Right lobe of liver (tissue), 6 donors: ENCODE results near the gene MEA1. TPM values are rescaled to one million over a fixed set of nuclear protein-coding genes. Genes with fewer than 3 reads are reported as not detected.
A peak's percentile ranks its signal among the peaks of the same experiment; 100 is the strongest.

ENCODE experiments used
- ATAC-seq, 4 donors: fragments of 200-7000 bp; cut with Tn5 transposase; one replicate each; pipeline ENCODE4 v1.9.1; 2020; ENCODE audit warnings: mild to moderate bottlenecking in 4 of 4, moderate library complexity in 4 of 4
- DNase-seq, 3 donors: peaks; one replicate each; pipeline ENCODE4 v3.0.0-alpha.2; 2020
- H3K27ac ChIP-seq, 3 donors: fragments of 200-600 bp; one replicate each; pipeline ENCODE4 v1.8.0; 2022
- H3K27me3 ChIP-seq, 2 donors: fragments of 200-600 bp; one replicate each; pipeline ENCODE4 v1.8.0; 2022
- H3K36me3 ChIP-seq, 4 donors: fragments of 200-600 bp; sonication (generic) in 1 of 4; one replicate each; pipeline versions ENCODE4 v1.5.1 to v1.8.0; 2017 to 2022; ENCODE audit warnings: control low read depth in 1 of 4
- H3K4me1 ChIP-seq, 4 donors: fragments of 200-600 bp; sonication (generic) in 1 of 4; one replicate each; pipeline versions ENCODE4 v1.5.1 to v1.8.0; 2017 to 2022; ENCODE audit warnings: control low read depth in 1 of 4
- H3K4me3 ChIP-seq, 3 donors: fragments of 200-600 bp; one replicate each; pipeline ENCODE4 v1.8.0; 2022
- H3K9me3 ChIP-seq, 4 donors: fragments of 200-600 bp; sonication (generic) in 1 of 4; one replicate each; pipeline versions ENCODE4 v1.5.1 to v1.8.0; 2017 to 2022; ENCODE audit warnings: control low read depth in 1 of 4
- POLR2A ChIP-seq: fragments of 450-650 bp; IDR thresholded peaks from one replicate; pipeline ENCODE4 v1.6.1; 2017; ENCODE audit warnings: antibody characterized with exemption, mild to moderate bottlenecking
- WGBS: methylation state at CpG from one replicate; pipeline ENCODE4 v1.1.6; 2018; ENCODE audit warnings: low coverage, low lambda C conversion rate; ENCODE audit not compliant: insufficient coverage; ENCODE audit errors: missing lambda C conversion rate; 5-methylcytosine and 5-hydroxymethylcytosine counted together
- intact Hi-C, 2 donors: fragments of 100-400 bp; cut with DNase I; formaldehyde crosslinking; loops; one replicate each; pipeline versions ENCODE4 v1.11.2 to v1.14.1; 2022
- total RNA-seq, 6 experiments: library from RNA; depleted of rRNA in 2 of 6; stranded (reverse); fragments of >200 nt in 2 of 6; fragmentation: NEBNext Ultra II Directional in 3 of 6; extraction: Animal tissue kit (Norgen Biotek cat#: 25700) in 3 of 6; gene quantifications; one replicate each; pipeline versions ENCODE4 v1.1.0 to v1.2.4, GENCODE V29; 2016 to 2023
- TF ChIP-seq, protein P1 (sequence below), 4 donors: fragments of 200-600 bp in 3 of 4; fragments of 450-650 bp in 1 of 4; IDR thresholded peaks; one replicate each; pipeline versions ENCODE4 v1.5.1 to v1.8.0; 2016 to 2022; ENCODE audit warnings: antibody characterized with exemption in 4 of 4, mild to moderate bottlenecking in 2 of 4
- donor health status: DM: no; HTN: yes; CAD: no.
- donor health status: DM: no; HTN: no; CAD: no.
- donor health status: DM: no; HTN: no; CAD: no.
- donor health status: DM: no; HTN: yes; CAD: no.
- donor health status: DM: no; HTN: yes; CAD: no.

The MEA1 gene
- total RNA-seq, 6 experiments from 2014 or later, result 19.1 to 39.1 (median 25.2) TPM

DNA sequence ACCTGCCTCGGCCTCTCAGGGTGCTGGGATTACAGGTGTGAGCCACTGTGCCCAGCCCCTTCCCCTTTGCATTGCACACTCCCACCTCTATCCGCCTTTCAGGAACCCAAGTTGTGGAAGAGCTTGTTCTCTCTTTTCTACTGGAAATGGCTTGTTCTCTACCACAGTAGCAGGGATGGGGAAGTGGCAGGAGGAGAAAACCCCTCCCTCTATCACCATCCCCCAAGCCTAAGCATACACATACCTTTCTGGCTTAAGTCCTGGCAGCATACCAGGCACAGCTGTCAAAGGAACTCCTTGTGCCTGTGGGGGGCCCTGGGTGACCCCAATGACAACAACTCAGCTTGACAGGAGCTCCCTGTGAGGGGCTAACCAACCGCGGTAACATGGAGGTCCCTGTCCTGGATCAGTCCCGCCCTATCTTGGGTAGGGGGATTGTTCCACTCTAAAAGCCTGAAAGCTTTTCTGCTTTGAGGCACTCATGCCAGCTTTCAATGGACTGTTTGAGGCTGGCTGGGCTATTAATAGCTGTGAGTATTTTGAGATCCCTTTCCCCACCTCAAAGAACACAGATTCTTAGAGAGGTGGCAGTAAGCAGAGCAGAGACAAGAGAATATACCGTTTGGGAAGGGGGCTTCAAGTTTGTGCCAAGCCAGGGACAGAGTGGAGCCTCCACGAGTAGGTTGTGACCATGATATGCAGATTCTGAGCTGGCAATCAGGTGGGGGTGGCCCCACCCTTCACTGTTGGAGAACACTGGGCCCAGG, 2.6 kb upstream of the MEA1 start:
- no peak for TF ChIP-seq POLR2A
- TF ChIP-seq, protein P1, sequence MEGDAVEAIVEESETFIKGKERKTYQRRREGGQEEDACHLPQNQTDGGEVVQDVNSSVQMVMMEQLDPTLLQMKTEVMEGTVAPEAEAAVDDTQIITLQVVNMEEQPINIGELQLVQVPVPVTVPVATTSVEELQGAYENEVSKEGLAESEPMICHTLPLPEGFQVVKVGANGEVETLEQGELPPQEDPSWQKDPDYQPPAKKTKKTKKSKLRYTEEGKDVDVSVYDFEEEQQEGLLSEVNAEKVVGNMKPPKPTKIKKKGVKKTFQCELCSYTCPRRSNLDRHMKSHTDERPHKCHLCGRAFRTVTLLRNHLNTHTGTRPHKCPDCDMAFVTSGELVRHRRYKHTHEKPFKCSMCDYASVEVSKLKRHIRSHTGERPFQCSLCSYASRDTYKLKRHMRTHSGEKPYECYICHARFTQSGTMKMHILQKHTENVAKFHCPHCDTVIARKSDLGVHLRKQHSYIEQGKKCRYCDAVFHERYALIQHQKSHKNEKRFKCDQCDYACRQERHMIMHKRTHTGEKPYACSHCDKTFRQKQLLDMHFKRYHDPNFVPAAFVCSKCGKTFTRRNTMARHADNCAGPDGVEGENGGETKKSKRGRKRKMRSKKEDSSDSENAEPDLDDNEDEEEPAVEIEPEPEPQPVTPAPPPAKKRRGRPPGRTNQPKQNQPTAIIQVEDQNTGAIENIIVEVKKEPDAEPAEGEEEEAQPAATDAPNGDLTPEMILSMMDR (IDR thresholded peaks at IDR 0.05), result no peak
- ATAC-seq, result no peak
- Histone ChIP-seq H3K27ac (no peak overlapping the region), H3K4me1 (peaks cover 0 to 31% (median 9%) of the 10 kb centered on the region in 4 donors), H3K4me3 (no peak overlapping the region), H3K9me3 (no peaks in the 10 kb centered on the region), H3K36me3 (peaks cover 0 to 31% (median 6%) of the 10 kb centered on the region in 4 donors), H3K27me3 (no peaks in the 10 kb centered on the region)
- peak in 1 of 3 donors; percentile 33 for DNase-seq
- intact Hi-C loops, result no loop called here
- 66% methylated on average over 3 of the region's 7 CpGs for WGBS

DNA sequence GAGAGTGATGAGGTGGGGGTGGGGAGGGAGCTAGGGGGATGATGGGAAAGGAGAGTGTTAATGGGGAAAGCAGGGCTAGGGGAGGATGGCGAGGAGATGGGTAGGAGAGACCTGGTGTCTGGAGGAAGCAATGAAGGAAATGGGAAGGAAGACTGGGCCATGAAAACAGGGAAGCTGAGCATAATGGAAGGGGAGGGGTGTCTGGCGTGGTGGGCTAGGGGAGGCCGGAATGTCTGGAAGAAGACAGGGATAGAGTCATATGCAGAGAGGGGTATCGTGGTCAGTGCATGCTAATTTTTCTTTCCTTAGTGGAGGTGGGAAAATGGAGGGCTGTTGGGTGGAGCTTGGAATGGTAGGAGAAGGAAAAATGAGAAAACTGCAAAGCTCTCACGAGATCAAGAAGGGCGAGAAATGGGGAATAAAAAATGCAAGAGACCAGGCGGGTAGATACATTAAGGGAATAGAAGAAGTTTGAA, 726 bp upstream of the MEA1 start:
- Histone ChIP-seq H3K27ac (peak overlapping the region; percentile 1 to 34 (median 10)), H3K4me3 (peak overlapping the region; percentile 55 to 70 (median 66)), H3K27me3 (no peaks in the 10 kb centered on the region), H3K36me3 (peaks cover 0 to 48% (median 7%) of the 10 kb centered on the region in 4 donors), H3K4me1 (peaks cover 0 to 26% (median 7%) of the 10 kb centered on the region in 4 donors), H3K9me3 (no peaks in the 10 kb centered on the region)
- ATAC-seq (no peak), DNase-seq (no peak)
- WGBS, result 3% methylated on average over 7 of the region's 7 CpGs
- intact Hi-C loops, result no loop called here
- TF ChIP-seq POLR2A, result no peak
- TF ChIP-seq, protein P1 (IDR thresholded peaks at IDR 0.05), result no peak

DNA sequence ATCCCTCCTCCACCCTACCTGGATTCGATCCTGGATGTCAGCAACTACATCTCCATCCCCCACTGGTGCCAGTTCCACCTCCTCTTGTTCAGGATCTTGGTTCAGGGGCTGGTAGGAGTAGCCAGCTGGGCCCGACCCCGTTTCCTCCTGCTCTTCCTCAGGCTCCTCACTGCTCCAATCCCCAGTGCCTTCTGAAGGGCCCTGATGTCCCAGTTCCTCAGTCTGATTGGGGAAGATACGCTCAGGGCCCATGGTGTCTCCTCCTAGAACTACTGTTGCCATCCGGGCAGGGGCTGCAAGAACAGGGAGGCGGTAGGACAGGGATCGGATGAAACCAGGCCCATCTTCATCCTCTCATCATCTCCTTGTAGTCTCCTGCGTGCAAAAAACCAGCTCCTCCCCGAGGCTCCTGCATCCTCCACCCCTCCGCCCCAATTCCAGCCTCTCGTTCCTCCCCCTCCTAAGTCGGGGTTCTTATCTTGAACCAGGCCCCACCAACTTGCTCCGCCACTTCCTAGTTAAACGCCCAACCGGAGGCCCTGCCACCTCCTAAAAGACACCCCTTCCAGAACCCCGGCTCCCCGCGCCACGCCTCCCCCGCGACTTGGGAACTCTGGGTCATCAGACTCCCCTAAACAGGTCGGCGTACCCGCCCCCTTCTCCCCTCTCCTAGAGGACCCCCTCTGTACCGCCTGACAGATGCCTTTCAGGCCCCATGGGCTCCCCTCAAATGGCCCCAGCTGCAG, 476 bp downstream of the MEA1 start:
- Histone ChIP-seq H3K4me1 (peaks cover 0 to 26% (median 7%) of the 10 kb centered on the region in 4 donors), H3K27ac (peak overlapping the region in 2 of 3 donors; percentile 51 to 69), H3K27me3 (no peaks in the 10 kb centered on the region), H3K36me3 (peaks cover 0 to 37% (median 5%) of the 10 kb centered on the region in 4 donors), H3K9me3 (no peaks in the 10 kb centered on the region), H3K4me3 (peak overlapping the region; percentile 66 to 71 (median 70))
- DNase-seq (peak in 1 of 3 donors; percentile 54), ATAC-seq (no peak)
- TF ChIP-seq POLR2A, result no peak
- TF ChIP-seq, protein P1 (IDR thresholded peaks at IDR 0.05), result no peak
- WGBS, result 4% methylated on average over 20 of the region's 25 CpGs
- intact Hi-C loops, result no loop called here

DNA sequence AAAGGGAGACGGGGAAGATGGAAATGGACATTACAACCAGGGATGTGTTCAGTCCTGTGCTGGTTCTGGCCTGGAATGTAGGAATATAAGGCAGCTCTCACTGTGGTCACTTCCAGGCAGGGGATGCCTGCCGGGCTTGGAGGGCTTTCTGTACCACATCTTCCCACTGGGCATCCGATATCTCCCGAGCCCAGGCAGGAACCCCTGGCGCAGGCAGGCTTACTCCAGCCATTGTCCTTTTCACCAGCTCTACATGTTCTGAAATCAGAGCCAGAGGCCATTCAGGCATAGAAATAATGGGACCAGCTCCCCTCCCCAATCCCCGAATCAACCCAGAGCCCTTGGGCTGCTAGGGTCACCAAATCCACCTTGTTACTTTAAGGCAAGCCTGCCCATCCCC, 1.4 kb downstream of the MEA1 start:
- whole genome bisulfite sequencing, result 43% methylated on average over 1 of the region's 6 CpGs
- no peaks in the 10 kb centered on the region for H3K27me3 ChIP-seq
- TF ChIP-seq POLR2A, result no peak
- TF ChIP-seq, protein P1 (IDR thresholded peaks at IDR 0.05), result no peak
- no peaks in the 10 kb centered on the region for H3K9me3 ChIP-seq
- peaks cover 0 to 26% (median 7%) of the 10 kb centered on the region in 4 donors for H3K4me1 ChIP-seq
- intact Hi-C loops, result no loop called here
- DNase-seq (peak in 1 of 3 donors; percentile 32), ATAC-seq (no peak)
- no peak overlapping the region for H3K27ac ChIP-seq
- H3K4me3 ChIP-seq, result no peak overlapping the region
- peaks cover 0 to 36% (median 1%) of the 10 kb centered on the region in 4 donors for H3K36me3 ChIP-seq
